ENCODE data around the gene EGFR.
A peak's percentile ranks its signal among the peaks of the same experiment; 100 is the strongest.

The EGFR gene

GRCh38 chr7:55065511-55066229, 46.9 kb downstream of the EGFR start:
- Histone ChIP-seq H3K9ac (ENCODE audit: low read length) (peak overlapping the region; percentile 54), H3K27ac (ENCODE audit: low read depth, low read length) (peak overlapping the region; percentile 61; the same call in 1 of the 2 replicates), H3K4me1 (ENCODE audit: control insufficient read depth, insufficient read depth, low read length) (peaks cover 26% of the 10 kb centered on the region), H3K27me3 (ENCODE audit: control insufficient read depth, insufficient read depth, low read length) (no peaks in the 10 kb centered on the region), H3K9me3 (ENCODE audit: control insufficient read depth, insufficient read depth, low read depth, low read length) (no peaks in the 10 kb centered on the region), H3K4me3 (ENCODE audit: low read depth, low read length) (peak overlapping the region; percentile 17; the same call in 1 of the 2 replicates), H3K36me3 (ENCODE audit: control insufficient read depth, insufficient read depth, low read length) (no peaks in the 10 kb centered on the region)

- Histone ChIP-seq H3K9ac (ENCODE audit: low read length) (no peak overlapping the region), H3K27ac (ENCODE audit: low read depth, low read length) (peak overlapping the region; percentile 61; the same call in 1 of the 2 replicates)
Observed at GRCh38 chr7:55066524-55066923, 47.7 kb downstream of the EGFR start.

GRCh38 chr7:55066938-55067337, 48.1 kb downstream of the EGFR start:
- peaks cover 26% of the 10 kb centered on the region for H3K4me1 ChIP-seq (ENCODE audit: control insufficient read depth, insufficient read depth, low read length)

More at GRCh38 chr7:55066524-55066923, 47.7 kb downstream of the EGFR start:
- no peak overlapping the region for H3K4me3 ChIP-seq (ENCODE audit: low read depth, low read length)
- no peaks in the 10 kb centered on the region for H3K36me3 ChIP-seq (ENCODE audit: control insufficient read depth, insufficient read depth, low read length)
- H3K4me1 ChIP-seq (ENCODE audit: control insufficient read depth, insufficient read depth, low read length): peaks cover 26% of the 10 kb centered on the region
- no peaks in the 10 kb centered on the region for H3K27me3 ChIP-seq (ENCODE audit: control insufficient read depth, insufficient read depth, low read length)
- H3K9me3 ChIP-seq (ENCODE audit: control insufficient read depth, insufficient read depth, low read depth, low read length): no peaks in the 10 kb centered on the region

GRCh38 chr7:55067748-55068147, 48.9 kb downstream of the EGFR start:
- Histone ChIP-seq H3K9ac (ENCODE audit: low read length) (no peak overlapping the region), H3K4me3 (ENCODE audit: low read depth, low read length) (no peak overlapping the region), H3K4me1 (ENCODE audit: control insufficient read depth, insufficient read depth, low read length) (peaks cover 26% of the 10 kb centered on the region), H3K27ac (ENCODE audit: low read depth, low read length) (no peak overlapping the region), H3K27me3 (ENCODE audit: control insufficient read depth, insufficient read depth, low read length) (no peaks in the 10 kb centered on the region), H3K9me3 (ENCODE audit: control insufficient read depth, insufficient read depth, low read depth, low read length) (no peaks in the 10 kb centered on the region), H3K36me3 (ENCODE audit: control insufficient read depth, insufficient read depth, low read length) (no peaks in the 10 kb centered on the region)

More at GRCh38 chr7:55066938-55067337, 48.1 kb downstream of the EGFR start:
- Histone ChIP-seq H3K9me3 (ENCODE audit: control insufficient read depth, insufficient read depth, low read depth, low read length) (no peaks in the 10 kb centered on the region), H3K9ac (ENCODE audit: low read length) (no peak overlapping the region), H3K36me3 (ENCODE audit: control insufficient read depth, insufficient read depth, low read length) (no peaks in the 10 kb centered on the region), H3K27me3 (ENCODE audit: control insufficient read depth, insufficient read depth, low read length) (no peaks in the 10 kb centered on the region), H3K4me3 (ENCODE audit: low read depth, low read length) (no peak overlapping the region), H3K27ac (ENCODE audit: low read depth, low read length) (no peak overlapping the region)

- Histone ChIP-seq H3K4me1 (ENCODE audit: control insufficient read depth, insufficient read depth, low read length) (peaks cover 32% of the 10 kb centered on the region), H3K27ac (ENCODE audit: low read depth, low read length) (no peak overlapping the region), H3K27me3 (ENCODE audit: control insufficient read depth, insufficient read depth, low read length) (no peaks in the 10 kb centered on the region), H3K36me3 (ENCODE audit: control insufficient read depth, insufficient read depth, low read length) (no peaks in the 10 kb centered on the region), H3K9me3 (ENCODE audit: control insufficient read depth, insufficient read depth, low read depth, low read length) (no peaks in the 10 kb centered on the region), H3K9ac (ENCODE audit: low read length) (no peak overlapping the region), H3K4me3 (ENCODE audit: low read depth, low read length) (no peak overlapping the region)
Observed at GRCh38 chr7:55069271-55069792, 50.5 kb downstream of the EGFR start.

- H3K9me3 ChIP-seq (ENCODE audit: control insufficient read depth, insufficient read depth, low read depth, low read length): no peaks in the 10 kb centered on the region
- H3K27me3 ChIP-seq (ENCODE audit: control insufficient read depth, insufficient read depth, low read length): no peaks in the 10 kb centered on the region
- no peaks in the 10 kb centered on the region for H3K36me3 ChIP-seq (ENCODE audit: control insufficient read depth, insufficient read depth, low read length)
- H3K9ac ChIP-seq (ENCODE audit: low read length): no peak overlapping the region
- peaks cover 25% of the 10 kb centered on the region for H3K4me1 ChIP-seq (ENCODE audit: control insufficient read depth, insufficient read depth, low read length)
- no peak overlapping the region for H3K4me3 ChIP-seq (ENCODE audit: low read depth, low read length)
- no peak overlapping the region for H3K27ac ChIP-seq (ENCODE audit: low read depth, low read length)
Observed at GRCh38 chr7:55070271-55070743, 51.5 kb downstream of the EGFR start.

- no peak overlapping the region for H3K9ac ChIP-seq (ENCODE audit: low read length)
- no peaks in the 10 kb centered on the region for H3K9me3 ChIP-seq (ENCODE audit: control insufficient read depth, insufficient read depth, low read depth, low read length)
- no peaks in the 10 kb centered on the region for H3K36me3 ChIP-seq (ENCODE audit: control insufficient read depth, insufficient read depth, low read length)
- H3K4me3 ChIP-seq (ENCODE audit: low read depth, low read length): no peak overlapping the region
- H3K27ac ChIP-seq (ENCODE audit: low read depth, low read length): no peak overlapping the region
- H3K4me1 ChIP-seq (ENCODE audit: control insufficient read depth, insufficient read depth, low read length): peaks cover 19% of the 10 kb centered on the region
- no peaks in the 10 kb centered on the region for H3K27me3 ChIP-seq (ENCODE audit: control insufficient read depth, insufficient read depth, low read length)
Observed at GRCh38 chr7:55070854-55071253, 52.0 kb downstream of the EGFR start.

GRCh38 chr7:55071411-55072175, 52.8 kb downstream of the EGFR start:
- no peak overlapping the region for H3K27ac ChIP-seq (ENCODE audit: low read depth, low read length)
- H3K9ac ChIP-seq (ENCODE audit: low read length): no peak overlapping the region
- no peaks in the 10 kb centered on the region for H3K27me3 ChIP-seq (ENCODE audit: control insufficient read depth, insufficient read depth, low read length)
- H3K4me3 ChIP-seq (ENCODE audit: low read depth, low read length): no peak overlapping the region
- H3K36me3 ChIP-seq (ENCODE audit: control insufficient read depth, insufficient read depth, low read length): no peaks in the 10 kb centered on the region
- peaks cover 12% of the 10 kb centered on the region; the same call in 1 of the 2 replicates for H3K4me1 ChIP-seq (ENCODE audit: control insufficient read depth, insufficient read depth, low read length)
- no peaks in the 10 kb centered on the region for H3K9me3 ChIP-seq (ENCODE audit: control insufficient read depth, insufficient read depth, low read depth, low read length)

GRCh38 chr7:55072251-55072650, 53.4 kb downstream of the EGFR start:
- Histone ChIP-seq H3K4me3 (ENCODE audit: low read depth, low read length) (no peak overlapping the region), H3K36me3 (ENCODE audit: control insufficient read depth, insufficient read depth, low read length) (no peaks in the 10 kb centered on the region), H3K27me3 (ENCODE audit: control insufficient read depth, insufficient read depth, low read length) (no peaks in the 10 kb centered on the region), H3K4me1 (ENCODE audit: control insufficient read depth, insufficient read depth, low read length) (peaks cover 6% of the 10 kb centered on the region; the same call in 1 of the 2 replicates), H3K27ac (ENCODE audit: low read depth, low read length) (no peak overlapping the region), H3K9me3 (ENCODE audit: control insufficient read depth, insufficient read depth, low read depth, low read length) (no peaks in the 10 kb centered on the region), H3K9ac (ENCODE audit: low read length) (no peak overlapping the region)

- Histone ChIP-seq H3K4me1 (ENCODE audit: control insufficient read depth, insufficient read depth, low read length) (peaks cover 6% of the 10 kb centered on the region; the same call in 1 of the 2 replicates), H3K9ac (ENCODE audit: low read length) (no peak overlapping the region), H3K27ac (ENCODE audit: low read depth, low read length) (no peak overlapping the region)
Observed at GRCh38 chr7:55073051-55073511, 54.3 kb downstream of the EGFR start.

More at GRCh38 chr7:55073051-55073511, 54.3 kb downstream of the EGFR start:
- Histone ChIP-seq H3K27me3 (ENCODE audit: control insufficient read depth, insufficient read depth, low read length) (no peaks in the 10 kb centered on the region), H3K4me3 (ENCODE audit: low read depth, low read length) (no peak overlapping the region), H3K36me3 (ENCODE audit: control insufficient read depth, insufficient read depth, low read length) (no peaks in the 10 kb centered on the region), H3K9me3 (ENCODE audit: control insufficient read depth, insufficient read depth, low read depth, low read length) (no peaks in the 10 kb centered on the region)

Data from HUES6 (cell line).